Breast epithelium (tissue), 4 donors: ENCODE results near the gene PAK2. TPM values are rescaled to one million over a fixed set of nuclear protein-coding genes. Genes with fewer than 3 reads are reported as not detected.

Experiments
- DNase-seq, 2 donors: peaks; one replicate each; pipeline ENCODE4 v3.0.0-alpha.2; 2019; ENCODE audit warnings: low spot score in 2 of 2
- H3K27ac ChIP-seq, 2 donors: fragments of 200-600 bp; sonication (generic) in 1 of 2; one replicate each; pipeline ENCODE4 v1.5.1; 2016 to 2019; ENCODE audit warnings: mild to moderate bottlenecking in 1 of 2
- H3K27me3 ChIP-seq, 2 donors: fragments of 200-600 bp; sonication (generic) in 1 of 2; one replicate each; pipeline versions ENCODE4 v1.5.1 to v1.6.0; 2017 to 2019; ENCODE audit warnings: control low read depth in 1 of 2, mild to moderate bottlenecking in 1 of 2
- H3K36me3 ChIP-seq: fragments of 200-600 bp; one replicate; pipeline ENCODE4 v1.5.1; 2019
- H3K4me1 ChIP-seq, 2 donors: fragments of 200-600 bp; sonication (generic); one replicate each; pipeline ENCODE4 v1.5.1; 2016 to 2019; ENCODE audit warnings: control low read depth in 1 of 2
- H3K4me3 ChIP-seq, 3 donors: fragments of 200-600 bp; sonication (generic); 1 replicate in 2 of 3; 2 replicates in 1 of 3; pipeline ENCODE4 v1.5.1; 2016 to 2019; ENCODE audit warnings: mild to moderate bottlenecking in 3 of 3, moderate library complexity in 2 of 3
- H3K9me3 ChIP-seq, 2 donors: fragments of 200-600 bp; sonication (generic) in 1 of 2; one replicate each; pipeline ENCODE4 v1.5.1; 2016 to 2019; ENCODE audit warnings: control low read depth in 1 of 2
- POLR2A ChIP-seq: fragments of 450-650 bp; IDR thresholded peaks from one replicate; pipeline ENCODE4 v1.6.1; 2016; ENCODE audit warnings: antibody characterized with exemption, mild to moderate bottlenecking, moderate library complexity
- POLR2AphosphoS5 ChIP-seq, 3 donors: sonication (generic); formaldehyde crosslinking; IDR thresholded peaks; one replicate each; pipeline ENCODE4 v1.6.1; 2017; ENCODE audit warnings: antibody characterized with exemption in 3 of 3
- intact Hi-C: fragments of 100-400 bp; cut with DNase I; formaldehyde crosslinking; loops from one replicate; pipeline ENCODE4 v1.15.1; 2023; ENCODE audit warnings: low total_unique reads
- total RNA-seq, 3 donors: library from RNA; depleted of rRNA; stranded (reverse); fragments of >200 nt; gene quantifications; one replicate each; pipeline ENCODE4 v1.1.0, GENCODE V29; 2016
- TF ChIP-seq, protein P1 (sequence below), 3 donors: fragments of 450-650 bp; IDR thresholded peaks; one replicate each; pipeline ENCODE4 v1.5.1; 2016 to 2017; ENCODE audit warnings: antibody characterized with exemption in 3 of 3, mild to moderate bottlenecking in 3 of 3, moderate library complexity in 3 of 3

The PAK2 gene
- total RNA-seq, 3 donors from 2014 or later: 42.3 to 71.2 (median 50.5) TPM

DNA sequence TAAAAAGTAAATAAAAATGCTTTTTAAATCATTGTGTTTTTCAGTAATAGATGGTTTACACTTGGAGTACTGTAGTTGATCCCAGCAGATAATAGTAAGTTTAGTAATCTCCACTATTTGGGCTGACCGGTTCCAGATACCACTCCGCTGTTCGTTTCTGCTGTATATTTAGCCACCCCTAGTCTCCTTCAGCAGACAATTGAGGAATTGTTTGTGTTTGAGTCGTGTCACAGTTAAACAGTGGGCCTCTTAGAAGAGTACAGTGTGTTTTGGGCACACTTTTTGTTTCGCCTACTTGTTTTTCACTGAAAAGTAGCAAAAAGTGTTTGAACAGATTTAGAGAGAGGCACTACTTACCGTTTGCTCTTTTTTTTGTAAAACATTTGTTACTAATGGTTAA lies 33.2 kb downstream of the PAK2 start:
- H3K9me3 ChIP-seq: no peaks in the 10 kb centered on the region
- intact Hi-C loops: no loop called here
- H3K27me3 ChIP-seq: no peaks in the 10 kb centered on the region
- no peak overlapping the region for H3K27ac ChIP-seq
- TF ChIP-seq POLR2A: no peak
- TF ChIP-seq POLR2AphosphoS5 (IDR thresholded peaks at IDR 0.05): no peak
- TF ChIP-seq, protein P1, sequence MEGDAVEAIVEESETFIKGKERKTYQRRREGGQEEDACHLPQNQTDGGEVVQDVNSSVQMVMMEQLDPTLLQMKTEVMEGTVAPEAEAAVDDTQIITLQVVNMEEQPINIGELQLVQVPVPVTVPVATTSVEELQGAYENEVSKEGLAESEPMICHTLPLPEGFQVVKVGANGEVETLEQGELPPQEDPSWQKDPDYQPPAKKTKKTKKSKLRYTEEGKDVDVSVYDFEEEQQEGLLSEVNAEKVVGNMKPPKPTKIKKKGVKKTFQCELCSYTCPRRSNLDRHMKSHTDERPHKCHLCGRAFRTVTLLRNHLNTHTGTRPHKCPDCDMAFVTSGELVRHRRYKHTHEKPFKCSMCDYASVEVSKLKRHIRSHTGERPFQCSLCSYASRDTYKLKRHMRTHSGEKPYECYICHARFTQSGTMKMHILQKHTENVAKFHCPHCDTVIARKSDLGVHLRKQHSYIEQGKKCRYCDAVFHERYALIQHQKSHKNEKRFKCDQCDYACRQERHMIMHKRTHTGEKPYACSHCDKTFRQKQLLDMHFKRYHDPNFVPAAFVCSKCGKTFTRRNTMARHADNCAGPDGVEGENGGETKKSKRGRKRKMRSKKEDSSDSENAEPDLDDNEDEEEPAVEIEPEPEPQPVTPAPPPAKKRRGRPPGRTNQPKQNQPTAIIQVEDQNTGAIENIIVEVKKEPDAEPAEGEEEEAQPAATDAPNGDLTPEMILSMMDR (IDR thresholded peaks at IDR 0.05): no peak
- H3K4me1 ChIP-seq: no peaks in the 10 kb centered on the region
- no peaks in the 10 kb centered on the region for H3K36me3 ChIP-seq
- no peak for DNase-seq
- H3K4me3 ChIP-seq: no peak overlapping the region

DNA sequence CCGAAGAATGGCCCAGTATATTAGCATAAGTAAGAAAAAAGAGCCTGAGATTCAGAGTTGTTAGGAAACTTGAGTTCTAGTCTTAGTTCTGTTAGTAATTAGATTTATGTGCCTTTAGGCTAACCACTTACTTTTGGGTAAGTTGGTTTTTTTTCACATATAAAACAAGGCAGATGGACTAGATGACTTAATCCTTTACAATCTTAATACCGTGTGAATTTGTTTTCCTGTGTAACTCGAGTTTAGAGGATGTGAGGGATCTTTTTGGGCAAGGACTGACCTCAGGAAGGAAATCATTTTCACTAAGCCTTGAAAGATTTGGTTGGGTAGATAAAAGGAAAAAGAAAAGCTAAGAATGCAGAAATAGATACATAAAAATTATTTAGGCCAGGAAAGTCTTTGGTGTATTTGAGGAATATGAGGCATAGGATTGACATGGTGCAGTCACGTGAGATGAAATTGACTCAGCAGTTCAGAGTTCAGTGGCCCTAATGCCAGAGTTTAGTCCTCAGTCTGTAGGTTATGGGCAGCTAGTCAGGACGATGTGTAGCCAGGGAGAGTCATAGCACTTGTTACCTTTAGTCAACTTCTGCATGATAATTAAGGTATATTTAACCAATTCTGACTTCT lies 34.6 kb downstream of the PAK2 start:
- TF ChIP-seq POLR2AphosphoS5 (IDR thresholded peaks at IDR 0.05): no peak
- TF ChIP-seq, protein P1 (IDR thresholded peaks at IDR 0.05): no peak
- no peak for TF ChIP-seq POLR2A
- Histone ChIP-seq H3K4me3 (no peak overlapping the region), H3K36me3 (no peaks in the 10 kb centered on the region), H3K27me3 (no peaks in the 10 kb centered on the region), H3K9me3 (no peaks in the 10 kb centered on the region), H3K4me1 (no peaks in the 10 kb centered on the region), H3K27ac (no peak overlapping the region)
- no peak for DNase-seq
- intact Hi-C loops: no loop called here

DNA sequence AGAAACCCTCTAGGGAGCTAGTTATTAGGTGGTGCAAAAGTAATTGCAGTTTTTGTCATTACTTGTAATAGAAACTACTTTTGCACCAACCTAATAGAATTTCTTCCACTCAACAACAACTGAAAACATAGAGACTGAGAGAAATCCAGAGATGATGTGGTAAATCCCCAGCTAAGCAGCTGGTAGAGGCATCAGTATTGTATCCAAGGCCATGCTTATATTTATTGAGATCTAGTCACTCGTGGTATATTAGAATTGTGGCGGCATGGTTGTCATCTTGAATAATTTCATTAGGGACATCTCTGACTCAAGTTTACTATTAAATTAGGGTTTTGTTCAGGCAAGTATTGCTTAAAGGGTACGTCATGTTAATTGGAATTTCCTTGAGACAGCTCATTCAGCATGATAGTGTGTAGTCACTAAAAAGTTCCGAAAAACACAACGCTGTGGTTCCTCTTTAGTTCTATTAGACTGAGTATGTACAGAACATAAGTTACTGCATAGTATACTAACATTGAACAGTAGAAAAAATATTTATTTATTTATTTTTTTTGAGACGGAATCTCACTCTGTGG lies 35.3 kb downstream of the PAK2 start:
- Histone ChIP-seq H3K9me3 (no peaks in the 10 kb centered on the region), H3K4me1 (no peaks in the 10 kb centered on the region), H3K4me3 (no peak overlapping the region), H3K36me3 (no peaks in the 10 kb centered on the region), H3K27me3 (no peaks in the 10 kb centered on the region), H3K27ac (no peak overlapping the region)
- no peak for DNase-seq
- TF ChIP-seq POLR2A (no peak), POLR2AphosphoS5 (IDR thresholded peaks at IDR 0.05) (no peak)
- TF ChIP-seq, protein P1 (IDR thresholded peaks at IDR 0.05): no peak
- intact Hi-C loops: no loop called here

DNA sequence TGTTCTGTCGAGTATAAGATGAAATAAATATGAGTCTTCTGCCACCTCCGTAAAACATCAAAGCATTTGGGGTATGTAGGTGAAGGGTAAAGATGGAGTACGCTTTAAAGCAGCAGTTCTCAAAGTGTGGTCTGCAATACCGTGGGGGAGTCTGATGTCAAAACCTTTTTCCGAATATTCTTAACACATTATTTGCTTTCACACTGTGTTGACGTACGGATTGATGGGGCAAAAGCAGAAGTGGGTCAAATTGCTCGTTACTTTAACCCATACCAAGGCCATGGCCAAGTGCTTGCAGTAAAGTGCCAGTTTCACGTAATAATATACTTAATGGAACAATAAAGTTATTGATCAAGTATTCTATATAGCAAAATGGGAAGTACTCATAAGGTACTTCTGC lies 36.3 kb downstream of the PAK2 start:
- Histone ChIP-seq H3K27ac (no peak overlapping the region), H3K27me3 (no peaks in the 10 kb centered on the region), H3K9me3 (no peaks in the 10 kb centered on the region), H3K36me3 (no peaks in the 10 kb centered on the region), H3K4me1 (no peaks in the 10 kb centered on the region), H3K4me3 (no peak overlapping the region)
- TF ChIP-seq POLR2A (no peak), POLR2AphosphoS5 (IDR thresholded peaks at IDR 0.05) (no peak)
- TF ChIP-seq, protein P1 (IDR thresholded peaks at IDR 0.05): no peak
- intact Hi-C loops: no loop called here
- DNase-seq: no peak

DNA sequence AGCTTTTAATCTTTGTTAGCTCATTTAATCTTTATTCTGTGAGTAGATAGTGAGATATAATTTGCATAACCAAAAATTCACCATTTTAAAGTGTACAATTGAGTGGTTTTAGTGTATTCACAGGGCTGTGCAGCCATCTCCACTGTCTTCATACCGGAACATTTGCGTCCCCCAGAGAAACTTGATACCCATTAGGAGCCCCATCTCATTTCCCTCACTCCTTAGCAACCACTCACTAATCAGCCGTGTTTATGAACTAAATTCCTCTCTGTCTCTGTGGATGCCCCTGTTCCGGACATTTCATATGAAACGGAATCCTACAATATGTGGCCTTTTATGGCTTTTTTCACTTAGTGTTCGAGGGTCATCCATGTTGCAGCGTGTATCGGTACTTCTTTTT lies 38.2 kb downstream of the PAK2 start:
- Histone ChIP-seq H3K27ac (no peak overlapping the region), H3K9me3 (no peaks in the 10 kb centered on the region), H3K36me3 (no peaks in the 10 kb centered on the region), H3K4me3 (no peak overlapping the region), H3K27me3 (no peaks in the 10 kb centered on the region), H3K4me1 (no peaks in the 10 kb centered on the region)
- DNase-seq: no peak
- TF ChIP-seq POLR2A (no peak), POLR2AphosphoS5 (IDR thresholded peaks at IDR 0.05) (no peak)
- TF ChIP-seq, protein P1 (IDR thresholded peaks at IDR 0.05): no peak
- intact Hi-C loops: no loop called here
